Measurements from ENCODE around the gene NDUFS6.

Gene NDUFS6

GRCh38 chr5:1794901-1795290 lies 6.3 kb upstream of the NDUFS6 start:
- Histone ChIP-seq H3K9me3 (ENCODE audit: control insufficient read depth, insufficient read depth, low read depth, low read length) (no peaks in the 10 kb centered on the region), H3K27ac (ENCODE audit: extremely low read depth, low read depth, low read length) (no peak overlapping the region), H3K36me3 (ENCODE audit: control insufficient read depth in 2 of 2, insufficient read depth in 1 of 2, low read length in 2 of 2) (peaks cover 3 to 32% of the 10 kb centered on the region in 2 experiments; a peak in 2 of 3 replicates), H3K4me1 (ENCODE audit: control insufficient read depth, insufficient read depth, low read length) (peaks cover 6% of the 10 kb centered on the region), H3K4me3 (ENCODE audit: low read depth, low read length) (no peak overlapping the region)
- ChIA-PET POLR2A (interaction anchor here (0.9 kb wide), 1 partner anchor 89 kb away, joined by 5 read pairs; no protein-coding TSS in a partner anchor), CTCF (interaction anchor here (0.9 kb wide), 1 partner anchor 57 kb away, joined by 3 read pairs; no protein-coding TSS in a partner anchor)
- TF ChIP-seq MYNN (tag by site-specific recombination; IDR thresholded peaks at IDR 0.05; ENCODE audit: borderline replicate concordance) = no peak
- no peak for TF ChIP-seq ZNF214 (tag by site-specific recombination; IDR thresholded peaks at IDR 0.05; ENCODE audit: borderline replicate concordance)
- TF ChIP-seq ZNF132 (tag by site-specific recombination; IDR thresholded peaks at IDR 0.05; ENCODE audit: borderline replicate concordance) = no peak
- no peak for TF ChIP-seq ZNF585B (tag by site-specific recombination; IDR thresholded peaks at IDR 0.05)
- no peak for TF ChIP-seq KLF10 (tag by site-specific recombination; IDR thresholded peaks at IDR 0.05)
- no peak for TF ChIP-seq ZNF548 (tag by site-specific recombination; IDR thresholded peaks at IDR 0.05)
- TF ChIP-seq ZNF211 (tag by site-specific recombination; IDR thresholded peaks at IDR 0.05; ENCODE audit: low read depth) = no peak
- no peak for TF ChIP-seq GLI4 (tag by site-specific recombination; IDR thresholded peaks at IDR 0.05)
- peak; percentile 72 for TF ChIP-seq ZNF600 (tag by site-specific recombination; IDR thresholded peaks at IDR 0.05)
- TF ChIP-seq ZNF423 (tag by site-specific recombination; IDR thresholded peaks at IDR 0.05) = no peak
- TF ChIP-seq ZNF660 (tag by site-specific recombination; IDR thresholded peaks at IDR 0.05) = no peak
- 0 out of 2 replicates have a peak, but pooled peaks have one; percentile 30 for TF ChIP-seq ZNF76 (tag by site-specific recombination; IDR thresholded peaks at IDR 0.05; ENCODE audit: borderline replicate concordance, low read depth)
- TF ChIP-seq, protein P1, sequence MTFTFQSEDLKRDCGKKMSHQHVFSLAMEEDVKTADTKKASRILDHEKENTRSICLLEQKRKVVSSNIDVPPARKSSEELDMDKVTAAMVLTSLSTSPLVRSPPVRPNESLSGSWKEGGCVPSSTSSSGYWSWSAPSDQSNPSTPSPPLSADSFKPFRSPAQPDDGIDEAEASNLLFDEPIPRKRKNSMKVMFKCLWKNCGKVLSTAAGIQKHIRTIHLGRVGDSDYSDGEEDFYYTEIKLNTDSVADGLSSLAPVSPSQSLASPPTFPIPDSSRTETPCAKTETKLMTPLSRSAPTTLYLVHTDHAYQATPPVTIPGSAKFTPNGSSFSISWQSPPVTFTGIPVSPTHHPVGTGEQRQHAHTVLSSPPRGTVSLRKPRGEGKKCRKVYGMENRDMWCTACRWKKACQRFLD (tag by site-specific recombination; IDR thresholded peaks at IDR 0.05) = no peak
- TF ChIP-seq ZNF701 (tag by site-specific recombination; IDR thresholded peaks at IDR 0.05) = no peak
- TF ChIP-seq ZFP69B (tag by site-specific recombination; IDR thresholded peaks at IDR 0.05) = no peak
- peak; percentile 81 for TF ChIP-seq ZNF341 (tag by site-specific recombination; IDR thresholded peaks at IDR 0.05; ENCODE audit: low read depth)
- TF ChIP-seq ZNF302 (tag by site-specific recombination; IDR thresholded peaks at IDR 0.05; ENCODE audit: low read depth) = no peak
- TF ChIP-seq ZNF670 (tag by site-specific recombination; IDR thresholded peaks at IDR 0.05; ENCODE audit: low read depth) = no peak
- no peak for TF ChIP-seq GLIS2 (tag by site-specific recombination; IDR thresholded peaks at IDR 0.05)
- TF ChIP-seq REPIN1 (tag by site-specific recombination; IDR thresholded peaks at IDR 0.05; ENCODE audit: low read depth) = no peak
- no peak for TF ChIP-seq GLI2 (tag by site-specific recombination; IDR thresholded peaks at IDR 0.05; ENCODE audit: borderline replicate concordance, low read depth)
- TF ChIP-seq, protein P2, sequence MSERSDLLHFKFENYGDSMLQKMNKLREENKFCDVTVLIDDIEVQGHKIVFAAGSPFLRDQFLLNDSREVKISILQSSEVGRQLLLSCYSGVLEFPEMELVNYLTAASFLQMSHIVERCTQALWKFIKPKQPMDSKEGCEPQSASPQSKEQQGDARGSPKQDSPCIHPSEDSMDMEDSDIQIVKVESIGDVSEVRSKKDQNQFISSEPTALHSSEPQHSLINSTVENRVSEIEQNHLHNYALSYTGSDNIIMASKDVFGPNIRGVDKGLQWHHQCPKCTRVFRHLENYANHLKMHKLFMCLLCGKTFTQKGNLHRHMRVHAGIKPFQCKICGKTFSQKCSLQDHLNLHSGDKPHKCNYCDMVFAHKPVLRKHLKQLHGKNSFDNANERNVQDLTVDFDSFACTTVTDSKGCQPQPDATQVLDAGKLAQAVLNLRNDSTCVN (tag by site-specific recombination; optimal IDR thresholded peaks at IDR 0.05) = no peak
- peak; percentile 31 for TF ChIP-seq ZFHX2 (tag by site-specific recombination; conservative IDR thresholded peaks at IDR 0.05)
- no peak for TF ChIP-seq TRIM28 (IDR thresholded peaks at IDR 0.05; ENCODE audit: borderline replicate concordance, low read length)
- TF ChIP-seq WT1 (tag by site-specific recombination; IDR thresholded peaks at IDR 0.05) = no peak
- TF ChIP-seq ZSCAN30 (tag by site-specific recombination; IDR thresholded peaks at IDR 0.05) = no peak
- TF ChIP-seq ZXDB (tag by site-specific recombination; IDR thresholded peaks at IDR 0.05) = no peak
- TF ChIP-seq ZNF37A (tag by site-specific recombination; IDR thresholded peaks at IDR 0.05) = no peak
- no peak for TF ChIP-seq ZNF433 (tag by site-specific recombination; IDR thresholded peaks at IDR 0.05; ENCODE audit: low read depth)
- TF ChIP-seq, protein P3, sequence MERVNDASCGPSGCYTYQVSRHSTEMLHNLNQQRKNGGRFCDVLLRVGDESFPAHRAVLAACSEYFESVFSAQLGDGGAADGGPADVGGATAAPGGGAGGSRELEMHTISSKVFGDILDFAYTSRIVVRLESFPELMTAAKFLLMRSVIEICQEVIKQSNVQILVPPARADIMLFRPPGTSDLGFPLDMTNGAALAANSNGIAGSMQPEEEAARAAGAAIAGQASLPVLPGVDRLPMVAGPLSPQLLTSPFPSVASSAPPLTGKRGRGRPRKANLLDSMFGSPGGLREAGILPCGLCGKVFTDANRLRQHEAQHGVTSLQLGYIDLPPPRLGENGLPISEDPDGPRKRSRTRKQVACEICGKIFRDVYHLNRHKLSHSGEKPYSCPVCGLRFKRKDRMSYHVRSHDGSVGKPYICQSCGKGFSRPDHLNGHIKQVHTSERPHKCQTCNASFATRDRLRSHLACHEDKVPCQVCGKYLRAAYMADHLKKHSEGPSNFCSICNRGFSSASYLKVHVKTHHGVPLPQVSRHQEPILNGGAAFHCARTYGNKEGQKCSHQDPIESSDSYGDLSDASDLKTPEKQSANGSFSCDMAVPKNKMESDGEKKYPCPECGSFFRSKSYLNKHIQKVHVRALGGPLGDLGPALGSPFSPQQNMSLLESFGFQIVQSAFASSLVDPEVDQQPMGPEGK (tag by site-specific recombination; IDR thresholded peaks at IDR 0.05) = no peak
- TF ChIP-seq ZNF777 (tag by site-specific recombination; IDR thresholded peaks at IDR 0.05; ENCODE audit: borderline replicate concordance) = no peak
- TF ChIP-seq ZBTB6 (tag by site-specific recombination; IDR thresholded peaks at IDR 0.05) = no peak
- 0 out of 2 replicates have a peak, but pooled peaks have one; percentile 36 for TF ChIP-seq ZNF366 (tag by site-specific recombination; conservative IDR thresholded peaks at IDR 0.05)
- no peak for TF ChIP-seq ZNF621 (tag by site-specific recombination; IDR thresholded peaks at IDR 0.05)
- no peak for TF ChIP-seq SP7 (tag by site-specific recombination; IDR thresholded peaks at IDR 0.05)
- TF ChIP-seq ZNF48 (tag by site-specific recombination; IDR thresholded peaks at IDR 0.05) = no peak
- no peak for TF ChIP-seq ZNF830 (tag by site-specific recombination; IDR thresholded peaks at IDR 0.05; ENCODE audit: low read depth)
